HK-2 (cell line): ENCODE measurements around the gene ADIPOR2.

ENCODE experiments used
- DNase-seq: peaks from one replicate; pipeline ENCODE4 v3.0.0-alpha.2; 2018; ENCODE audit not compliant: unreplicated experiment

ADIPOR2 gene

DNA sequence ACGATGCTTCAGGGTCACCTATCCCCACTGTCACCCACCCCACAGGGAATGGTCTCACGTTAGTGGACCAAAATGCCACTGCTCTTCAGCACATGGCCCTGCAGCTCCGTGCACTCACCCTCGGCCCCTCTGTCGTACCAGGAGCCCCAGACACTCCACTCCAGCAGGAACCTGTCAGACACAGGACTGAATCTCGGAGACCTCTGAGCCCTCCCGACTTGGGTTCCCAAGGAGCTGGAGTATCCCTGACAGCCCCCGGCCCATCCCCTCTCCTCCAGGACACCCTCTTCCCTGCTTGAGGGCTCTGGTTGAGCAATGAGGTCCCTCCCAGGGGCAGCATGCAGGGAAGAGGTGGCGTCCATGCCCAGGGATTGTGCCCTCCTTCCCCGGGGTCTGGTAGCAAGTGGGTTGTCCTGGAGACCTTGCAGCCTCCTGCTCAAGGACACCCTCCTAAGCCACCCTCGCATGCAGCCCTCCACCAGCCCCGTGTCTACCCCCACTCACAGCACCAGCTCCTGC lies 109.1 kb downstream of the ADIPOR2 start:
- no peak for DNase-seq

DNA sequence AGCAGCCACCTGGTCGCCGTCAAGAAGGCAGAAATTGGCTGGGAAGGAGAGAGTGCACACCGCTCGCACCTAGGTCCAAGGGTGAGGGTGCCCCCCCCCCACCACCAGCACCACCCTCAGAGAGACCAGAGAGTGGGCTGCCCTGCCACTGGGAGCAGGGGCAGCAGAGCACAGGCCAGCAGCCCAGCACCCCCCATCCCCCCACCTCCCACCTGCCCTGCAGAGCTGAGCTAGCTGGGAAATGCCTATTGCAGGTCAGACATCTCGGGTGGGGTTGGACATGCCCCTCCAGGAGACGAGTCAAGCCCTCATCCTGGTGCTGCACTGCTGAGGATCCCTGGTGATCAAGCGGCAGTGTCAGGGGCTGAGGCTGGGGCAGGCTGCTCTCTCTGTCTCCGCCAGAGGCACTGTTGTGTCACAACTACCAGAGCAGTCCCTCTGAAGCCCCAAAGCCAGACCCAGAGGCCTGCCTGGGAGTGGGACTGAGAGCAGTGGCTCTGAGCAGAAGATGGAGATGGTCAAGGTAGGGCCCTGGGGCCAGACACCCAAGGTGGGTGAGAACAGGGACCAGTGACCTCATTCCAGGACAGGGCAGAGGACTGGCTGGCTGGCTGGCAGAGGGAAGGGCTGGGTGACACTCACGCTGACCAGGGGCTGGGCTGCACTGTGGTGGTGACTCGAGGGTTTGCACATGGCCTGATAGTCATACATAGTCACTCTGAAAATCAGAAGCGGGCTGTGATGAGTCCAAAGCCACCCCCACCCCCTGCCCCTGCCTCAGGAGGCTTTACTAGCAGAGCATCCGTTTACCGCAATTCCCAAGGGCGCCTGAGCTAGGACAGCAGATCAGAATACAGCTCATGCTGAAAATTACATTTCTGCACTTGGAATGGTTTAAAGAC lies 109.8 kb downstream of the ADIPOR2 start:
- no peak for DNase-seq

- DNase-seq = no peak
Observed at GRCh38 chr12:1801303-1801975, 110.6 kb downstream of the ADIPOR2 start.

- no peak for DNase-seq
Observed at GRCh38 chr12:1803736-1804135, 112.9 kb downstream of the ADIPOR2 start.

GRCh38 chr12:1804545-1805332 lies 113.9 kb downstream of the ADIPOR2 start:
- peak; percentile 86 for DNase-seq

DNA sequence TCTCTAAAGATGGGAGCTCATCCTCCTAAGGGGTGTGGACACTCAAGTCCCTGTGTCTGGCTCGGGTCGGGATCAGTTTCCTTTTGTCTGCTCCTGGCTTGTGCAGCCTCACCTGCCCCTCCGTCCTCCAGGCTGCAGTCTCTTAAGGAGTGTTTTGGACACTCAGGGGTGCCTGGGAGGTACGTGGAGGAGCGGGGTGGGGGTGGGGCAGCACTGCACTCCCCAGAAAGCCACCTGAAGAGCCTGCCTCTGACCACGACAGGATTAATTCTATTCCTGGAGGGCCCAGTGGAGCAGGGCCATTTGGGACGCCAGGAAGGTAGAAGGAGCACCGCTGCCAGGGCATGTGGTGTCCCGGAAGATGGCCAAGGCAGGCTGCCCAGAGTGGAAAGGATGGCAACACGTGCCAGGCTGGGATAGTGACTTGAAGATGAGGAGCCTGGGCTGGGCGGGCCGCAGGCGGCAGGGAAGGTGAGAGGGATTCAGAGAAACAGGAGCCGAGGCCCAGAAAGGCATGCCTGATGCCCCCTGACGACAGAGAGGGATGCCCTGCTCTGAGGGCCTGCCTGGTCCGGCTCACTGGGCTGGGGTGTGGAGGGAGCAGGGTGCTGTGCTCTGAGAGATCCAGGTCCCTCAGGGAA lies 114.7 kb downstream of the ADIPOR2 start:
- no peak for DNase-seq

DNA sequence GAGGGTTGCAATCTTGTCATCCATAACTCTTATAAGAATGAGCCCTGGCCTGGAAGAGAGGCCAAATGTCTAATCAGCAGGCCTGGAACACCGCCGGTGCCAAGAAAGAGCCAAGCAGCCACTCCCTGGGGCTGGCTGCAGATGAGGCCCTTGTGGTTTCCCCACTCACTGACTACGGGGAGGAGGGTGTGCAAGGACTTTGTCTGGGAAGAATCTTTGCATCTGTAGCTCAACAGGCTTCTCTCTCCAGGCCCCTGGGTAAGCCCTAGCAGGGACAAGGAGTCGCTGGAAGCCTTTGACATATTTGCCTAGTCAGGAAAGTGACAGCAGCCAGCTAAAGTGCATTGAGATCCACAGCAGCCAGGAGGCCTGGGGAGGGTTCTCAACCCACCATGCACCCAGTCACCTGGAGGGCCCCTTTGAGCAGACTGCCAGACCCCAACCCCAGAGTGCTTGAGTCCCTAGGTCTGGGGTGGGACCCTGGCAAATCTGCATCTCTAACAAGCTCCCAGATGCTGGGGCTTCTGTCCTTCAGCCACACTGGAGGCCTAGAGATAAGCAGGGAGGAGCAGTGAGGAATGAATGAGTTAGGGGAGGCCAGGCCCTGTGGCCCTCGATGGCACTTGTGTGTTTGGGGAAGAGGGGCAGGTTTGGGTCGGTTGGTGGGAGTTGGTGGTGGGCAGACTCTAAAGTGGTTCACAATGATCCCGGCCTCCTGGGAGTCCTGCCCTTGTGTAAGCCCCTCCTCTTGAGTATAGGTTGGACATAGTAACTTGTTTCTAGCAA lies 115.6 kb downstream of the ADIPOR2 start:
- DNase-seq = no peak

- DNase-seq = no peak
Observed at GRCh38 chr12:1807087-1807860, 116.4 kb downstream of the ADIPOR2 start.

- DNase-seq = no peak
Observed at GRCh38 chr12:1808036-1808797, 117.3 kb downstream of the ADIPOR2 start.

GRCh38 chr12:1808798-1809480 lies 118.1 kb downstream of the ADIPOR2 start:
- no peak for DNase-seq

GRCh38 chr12:1809591-1810190 lies 118.8 kb downstream of the ADIPOR2 start:
- DNase-seq = no peak

DNA sequence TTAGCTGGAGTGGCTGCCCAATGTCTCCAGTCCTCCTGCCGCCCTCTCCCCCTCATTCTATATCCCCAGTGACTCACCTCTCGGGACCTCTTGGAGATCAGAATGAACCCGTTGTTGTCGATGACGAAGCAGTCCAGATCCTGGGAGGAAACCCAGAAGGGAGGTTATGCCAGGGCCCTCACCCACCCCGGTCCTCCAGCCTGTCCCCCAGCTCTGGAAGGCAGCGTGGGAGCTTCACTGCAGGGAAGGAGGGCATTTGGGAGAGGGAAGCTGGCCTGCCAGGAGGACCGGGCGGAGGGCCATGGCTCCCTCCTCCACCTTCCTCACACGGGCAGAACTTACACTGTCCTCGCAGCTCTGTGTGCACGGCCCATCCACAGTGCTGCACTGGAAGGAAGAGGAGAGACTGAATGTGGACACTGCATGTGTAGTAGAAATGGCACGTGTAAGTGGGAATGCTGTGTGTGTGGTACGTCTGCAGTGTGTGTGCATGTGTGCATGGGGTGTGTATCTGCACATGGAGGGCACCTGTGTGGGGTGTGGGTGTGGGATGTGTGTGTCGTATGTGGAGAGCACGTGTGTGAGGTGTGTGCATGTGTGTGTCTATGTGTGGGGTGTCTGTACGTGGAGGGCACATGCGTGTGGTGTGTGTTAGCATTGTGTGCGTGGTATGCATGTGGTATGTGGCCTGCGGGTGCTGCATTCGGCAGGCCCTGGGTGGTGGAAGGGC lies 119.5 kb downstream of the ADIPOR2 start:
- DNase-seq = no peak

DNA sequence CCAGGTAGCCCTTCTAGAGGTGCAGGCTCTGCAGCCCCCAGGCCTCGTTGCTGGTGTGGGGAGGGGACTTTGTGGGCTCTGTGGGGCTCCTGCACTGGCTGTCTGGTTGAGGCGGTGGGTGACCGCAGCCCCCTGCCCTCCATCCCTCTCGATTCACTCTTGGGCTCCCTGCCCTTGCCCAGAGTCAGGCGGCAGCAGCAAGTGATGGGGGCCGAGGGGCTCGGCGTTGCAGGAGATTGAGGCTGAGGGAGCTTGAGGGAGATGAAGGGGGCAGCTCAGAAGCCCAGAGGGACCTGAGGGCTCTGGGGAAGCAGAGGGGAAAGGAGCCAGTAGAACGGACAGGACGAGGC lies 120.0 kb downstream of the ADIPOR2 start:
- no peak for DNase-seq

- no peak for DNase-seq
Observed at GRCh38 chr12:1811281-1811947, 120.5 kb downstream of the ADIPOR2 start.

- no peak for DNase-seq
Observed at GRCh38 chr12:1811948-1812291, 121.0 kb downstream of the ADIPOR2 start.

DNA sequence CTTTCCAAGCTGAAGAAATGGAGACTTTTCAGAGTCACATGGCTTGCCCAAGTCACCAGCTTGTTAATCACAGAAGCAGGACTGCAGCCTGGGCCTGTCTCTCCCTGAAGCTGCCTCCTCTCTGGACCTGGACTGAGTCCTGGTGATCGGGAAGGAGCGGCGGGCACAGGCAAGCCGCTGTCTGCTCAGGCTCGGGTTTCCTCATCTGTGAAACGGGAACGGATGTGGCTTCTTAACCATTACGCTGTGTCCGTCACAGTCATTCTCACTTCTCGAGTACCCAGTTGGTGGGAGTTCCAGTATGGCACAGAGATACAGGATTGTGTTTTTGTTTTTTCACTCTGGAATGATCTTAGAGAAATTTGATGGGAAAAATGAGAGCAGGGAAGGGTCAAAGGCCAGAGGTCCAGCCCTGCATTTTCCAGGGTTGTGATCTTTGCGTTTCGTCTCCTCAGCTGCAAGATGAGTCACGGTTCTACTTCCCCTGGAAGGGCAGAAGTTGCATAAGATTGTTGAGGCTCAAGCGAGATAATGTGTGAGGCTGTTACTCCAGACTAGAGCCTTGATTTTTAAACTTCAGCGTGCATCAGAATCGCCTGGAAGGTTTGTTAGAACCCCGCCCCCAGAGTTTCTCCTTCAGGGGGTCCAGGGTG lies 121.9 kb downstream of the ADIPOR2 start:
- DNase-seq = no peak

DNA sequence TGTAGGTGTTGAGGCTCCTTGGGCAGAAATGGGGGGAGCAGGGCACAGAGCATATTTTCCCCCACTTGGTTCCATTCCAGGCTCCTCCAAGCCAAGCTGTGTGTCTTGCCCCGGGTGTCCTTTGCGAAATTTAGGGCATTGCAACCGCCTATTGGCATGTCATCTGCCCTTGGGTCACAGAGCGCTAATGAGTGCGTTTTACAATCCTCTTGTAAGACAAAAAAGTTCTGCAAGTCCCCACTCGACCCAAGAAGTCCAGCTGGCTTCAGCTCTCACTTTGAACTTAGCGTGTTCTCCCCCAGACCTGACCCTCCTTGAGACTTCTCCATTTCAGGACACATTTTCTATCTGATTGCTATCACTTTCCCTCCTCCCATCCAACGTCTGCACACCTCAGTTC lies 123.4 kb downstream of the ADIPOR2 start:
- DNase-seq = no peak
